IMR-90 (cell line): ENCODE data around the gene PCA3. TPM values are rescaled to one million over a fixed set of nuclear protein-coding genes. Genes with fewer than 3 reads are reported as not detected.

ENCODE experiments used
- ATAC-seq: fragments of 200-7000 bp; cut with Tn5 transposase; 2 replicates; pipeline ENCODE4 v1.9.1; 2020; ENCODE audit warnings: low read depth, mild to moderate bottlenecking, moderate library complexity
- BruUV-seq: library from RNA; stranded (reverse); fragments of 400-500 nt; replicated peaks from 2 replicates; lab custom pipeline; 2021; lab: Mats Ljungman, UMichigan
- CTCF ChIA-PET: fragments of 300-600 bp; formaldehyde crosslinking; extraction: SDS; loops from one replicate; lab custom pipeline; 2021; ENCODE audit warnings: antibody characterized with exemption; lab: Yijun Ruan, JAX
- POLR2A ChIA-PET: fragments of 300-600 bp; sonication (Branson Sonifier 250); formaldehyde crosslinking; loops from one replicate; lab custom pipeline; 2022; ENCODE audit warnings: antibody characterized with exemption; ENCODE audit not compliant: unreplicated experiment; lab: Charles Lee
- DNase-seq: peaks from one replicate; pipeline ENCODE4 v3.0.0; 2013
- H2AFZ ChIP-seq: replicated peaks from 2 replicates; pipeline ENCODE3; 2013; ENCODE audit warnings: low read length, mild to moderate bottlenecking; ENCODE audit not compliant: poor library complexity
- H2AK5ac ChIP-seq: 2 replicates; pipeline ENCODE4 v1.6.1; 2013; ENCODE audit warnings: low read depth, low read length, inconsistent platforms
- H2AK9ac ChIP-seq: replicated peaks from 2 replicates; pipeline ENCODE3; 2013; ENCODE audit warnings: mild to moderate bottlenecking, low read depth, low read length, moderate library complexity; ENCODE audit not compliant: poor library complexity
- H2BK120ac ChIP-seq: 2 replicates; pipeline ENCODE4 v1.6.1; 2013; ENCODE audit warnings: low read depth, low read length, inconsistent platforms
- H2BK15ac ChIP-seq: 3 replicates; pipeline ENCODE4 v1.6.1; 2013; ENCODE audit warnings: low read depth, low read length, inconsistent platforms
- H2BK20ac ChIP-seq: 2 replicates; pipeline ENCODE4 v1.6.1; 2013; ENCODE audit warnings: low read depth, mild to moderate bottlenecking, inconsistent platforms, low read length, moderate library complexity
- H2BK5ac ChIP-seq: 2 replicates; pipeline ENCODE4 v1.6.1; 2013; ENCODE audit warnings: mild to moderate bottlenecking, low read depth, low read length, inconsistent platforms; ENCODE audit not compliant: poor library complexity, severe bottlenecking
- H3K14ac ChIP-seq: replicated peaks from 2 replicates; pipeline ENCODE4 v1.6.1; 2013; ENCODE audit warnings: low read depth, low read length, inconsistent platforms
- H3K18ac ChIP-seq: 2 replicates; pipeline ENCODE4 v1.6.1; 2013; ENCODE audit warnings: low read depth, low read length, control low read depth
- H3K23ac ChIP-seq: 2 replicates; pipeline ENCODE4 v1.6.1; 2013; ENCODE audit warnings: low read depth, low read length, inconsistent platforms
- H3K27ac ChIP-seq: 2 replicates; pipeline ENCODE4 v1.5.1; 2013; ENCODE audit warnings: mild to moderate bottlenecking, control low read depth, low read length; ENCODE audit not compliant: insufficient read depth
- H3K27me3 ChIP-seq: 2 replicates; pipeline ENCODE4 v1.6.1; 2013; ENCODE audit warnings: low read length; ENCODE audit not compliant: control insufficient read depth, insufficient read depth
- H3K36me3 ChIP-seq: 2 replicates; pipeline ENCODE4 v1.6.1; 2013; ENCODE audit warnings: low read length, mixed read lengths; ENCODE audit not compliant: control insufficient read depth, insufficient read depth
- H3K4ac ChIP-seq: 2 replicates; pipeline ENCODE4 v1.6.1; 2013; ENCODE audit warnings: low read depth, low read length, inconsistent platforms
- H3K4me1 ChIP-seq: 2 replicates; pipeline ENCODE4 v1.6.1; 2013; ENCODE audit warnings: low read length, mixed read lengths; ENCODE audit not compliant: control insufficient read depth, insufficient read depth
- H3K4me2 ChIP-seq: 2 replicates; pipeline ENCODE4 v1.6.1; 2013; ENCODE audit warnings: low read depth, mild to moderate bottlenecking, control low read depth, low read length, moderate library complexity
- H3K4me3 ChIP-seq: 2 replicates; pipeline ENCODE4 v1.5.1; 2013; ENCODE audit warnings: low read depth, mild to moderate bottlenecking, control low read depth, low read length, moderate library complexity; ENCODE audit not compliant: insufficient read depth
- H3K56ac ChIP-seq: 2 replicates; pipeline ENCODE4 v1.6.1; 2013; ENCODE audit warnings: low read length, inconsistent platforms; ENCODE audit not compliant: insufficient read depth; ENCODE audit errors: extremely low read depth
- H3K79me1 ChIP-seq, 2 experiments: 2 replicates each; pipeline ENCODE4 v1.6.1; 2013; ENCODE audit warnings: low read length in 2 of 2, inconsistent platforms in 1 of 2, low read depth in 1 of 2
- H3K9ac ChIP-seq: 2 replicates; pipeline ENCODE4 v1.6.1; 2013; ENCODE audit warnings: low read depth, low read length, control low read depth
- H3K9me1 ChIP-seq: 2 replicates; pipeline ENCODE4 v1.6.1; 2013; ENCODE audit warnings: low read length, inconsistent platforms; ENCODE audit not compliant: insufficient read depth
- H3K9me3 ChIP-seq: 2 replicates; pipeline ENCODE4 v1.6.1; 2013; ENCODE audit warnings: low read length; ENCODE audit not compliant: control insufficient read depth, insufficient read depth
- H4K20me1 ChIP-seq: 2 replicates; pipeline ENCODE4 v1.6.1; 2013; ENCODE audit warnings: low read length, inconsistent platforms; ENCODE audit not compliant: insufficient read depth
- H4K5ac ChIP-seq: 2 replicates; pipeline ENCODE4 v1.6.1; 2013; ENCODE audit warnings: mild to moderate bottlenecking, low read depth, low read length, control low read depth
- H4K8ac ChIP-seq, 2 experiments: 2 replicates each; pipeline ENCODE4 v1.6.1; 2013; ENCODE audit warnings: low read depth in 2 of 2, low read length in 2 of 2, control low read depth in 1 of 2, inconsistent platforms in 1 of 2
- H4K91ac ChIP-seq: 2 replicates; pipeline ENCODE4 v1.6.1; 2013; ENCODE audit warnings: low read depth, low read length, inconsistent platforms; ENCODE audit not compliant: insufficient read depth
- CTCF ChIP-seq: conservative IDR thresholded peaks from 2 replicates; pipeline ENCODE4 v1.5.1; 2012; ENCODE audit warnings: mild to moderate bottlenecking, low read depth, low read length, improper control_type of control experiment
- MXI1 ChIP-seq: IDR thresholded peaks from 2 replicates; pipeline ENCODE4 v1.6.1; 2012; ENCODE audit warnings: low read depth, mild to moderate bottlenecking, low read length, moderate library complexity, borderline replicate concordance
- NFE2L2 ChIP-seq: fragments of 150-350 bp; IDR thresholded peaks from 2 replicates; pipeline ENCODE4 v1.6.1; 2016; ENCODE audit warnings: low read depth, mild to moderate bottlenecking, low read length
- POLR2A ChIP-seq: IDR thresholded peaks from 2 replicates; pipeline ENCODE4 v1.6.1; 2012; ENCODE audit warnings: mild to moderate bottlenecking, low read depth, low read length
- RFX5 ChIP-seq: IDR thresholded peaks from 2 replicates; pipeline ENCODE4 v1.8.0; 2012; ENCODE audit warnings: low read depth, mild to moderate bottlenecking, low read length, moderate library complexity
- WGBS, 2 experiments: methylation state at CpG; one replicate each; pipeline versions ENCODE4 v1.1.5 to v1.1.7; 2013; ENCODE audit warnings: missing lambda C conversion rate in 2 of 2; ENCODE audit not compliant: insufficient read length in 1 of 2; ENCODE audit errors: extremely low coverage in 2 of 2; 5-methylcytosine and 5-hydroxymethylcytosine counted together
- dilution Hi-C: fragments of 300-500 bp; cut with HindIII; formaldehyde crosslinking; loops from one replicate; pipeline ENCODE4 v1.14.3; 2018; ENCODE audit warnings: low sequenced_read_pairs; ENCODE audit not compliant: unreplicated experiment
- in situ Hi-C: fragments of 300-500 bp; cut with MboI; formaldehyde crosslinking; loops from 3 replicates; pipeline ENCODE4 v1.14.3; 2019; ENCODE audit warnings: low sequenced_read_pairs, inconsistent platforms, mixed read lengths
- intact Hi-C: fragments of 100-400 bp; cut with micrococcal nuclease; formaldehyde crosslinking; loops from 2 replicates; pipeline ENCODE4 v1.10.0; 2022
- polyA plus RNA-seq, 3 experiments: library from polyadenylated mRNA; depleted of rRNA; stranded (reverse); fragments of >200 nt; gene quantifications; 2 replicates each; pipeline ENCODE4 v1.2.3, GENCODE V29; 2012; ENCODE audit warnings: low replicate concordance in 1 of 3
- total RNA-seq: library from RNA; depleted of rRNA; stranded (reverse); fragments of >200 nt; gene quantifications from 2 replicates; pipeline ENCODE4 v1.2.3, GENCODE V29; 2012
- TF ChIP-seq, protein P1 (sequence below): fragments of 150-350 bp; IDR thresholded peaks from 2 replicates; pipeline ENCODE4 v1.6.1; 2017; ENCODE audit warnings: mild to moderate bottlenecking, antibody characterized with exemption, low read length, low read depth

The PCA3 gene
- total and polyA plus RNA-seq, 2 of the 4 experiments (the other 2 are of a cell fraction), result not detected

DNA sequence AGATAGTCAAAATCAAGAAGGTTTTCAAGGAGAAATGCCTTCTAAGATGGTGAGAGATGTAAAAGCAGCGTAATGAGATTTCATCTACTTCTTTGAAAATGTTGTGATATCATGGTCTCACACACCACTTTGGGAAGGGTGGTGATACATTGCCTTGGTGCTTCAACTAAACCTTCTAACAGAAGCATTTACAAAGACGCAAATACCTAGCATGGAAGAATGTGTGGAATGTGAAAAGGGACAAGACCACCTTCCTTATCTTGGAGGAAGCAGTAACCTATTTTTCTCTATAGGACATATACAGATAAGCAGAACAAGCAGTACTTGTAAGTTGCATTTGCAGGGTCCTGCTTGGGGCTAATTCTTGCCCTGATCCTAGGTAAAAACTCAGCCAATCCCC is 38.8 kb downstream of the PCA3 start:
- H4K20me1 ChIP-seq, result no peaks in the 10 kb centered on the region
- no peak overlapping the region for H3K4me2 ChIP-seq
- no peak overlapping the region for H3K23ac ChIP-seq
- dilution Hi-C loops (loop anchor here (25.0 kb wide), 1 partner anchor 184 kb away; no protein-coding TSS in a partner anchor), intact Hi-C loops (no loop called here), in situ Hi-C loops (loop anchor here (25.0 kb wide), 1 partner anchor 359 kb away; no protein-coding TSS in a partner anchor)
- H4K8ac ChIP-seq, result no peak overlapping the region
- no peaks in the 10 kb centered on the region for H3K4me1 ChIP-seq
- H3K9me1 ChIP-seq, result no peaks in the 10 kb centered on the region
- no peaks in the 10 kb centered on the region for H3K79me1 ChIP-seq
- no peak overlapping the region for H2BK120ac ChIP-seq
- no peak overlapping the region for H3K4me3 ChIP-seq
- H3K27ac ChIP-seq, result no peak overlapping the region
- POLR2A ChIA-PET, result no interaction called here
- DNase-seq, result no peak
- H2BK5ac ChIP-seq, result no peak overlapping the region
- no TSS peak for BruUV-seq
- H2AK5ac ChIP-seq, result no peak overlapping the region
- H2BK20ac ChIP-seq, result no peak overlapping the region
- H3K4ac ChIP-seq, result no peak overlapping the region
- H4K5ac ChIP-seq, result no peak overlapping the region
- H3K14ac ChIP-seq, result no peak overlapping the region
- H3K36me3 ChIP-seq, result no peaks in the 10 kb centered on the region
- WGBS, 2 experiments, result no CpG with 5 or more reads among the region's 2 CpGs
- no peak overlapping the region for H3K56ac ChIP-seq
- H3K18ac ChIP-seq, result no peak overlapping the region
- H3K27me3 ChIP-seq, result peaks cover 7% of the 10 kb centered on the region
- TF ChIP-seq CTCF, result no peak
- TF ChIP-seq RFX5, result no peak
- no peak for TF ChIP-seq MXI1
- TF ChIP-seq NFE2L2, result no peak
- TF ChIP-seq, protein P1, sequence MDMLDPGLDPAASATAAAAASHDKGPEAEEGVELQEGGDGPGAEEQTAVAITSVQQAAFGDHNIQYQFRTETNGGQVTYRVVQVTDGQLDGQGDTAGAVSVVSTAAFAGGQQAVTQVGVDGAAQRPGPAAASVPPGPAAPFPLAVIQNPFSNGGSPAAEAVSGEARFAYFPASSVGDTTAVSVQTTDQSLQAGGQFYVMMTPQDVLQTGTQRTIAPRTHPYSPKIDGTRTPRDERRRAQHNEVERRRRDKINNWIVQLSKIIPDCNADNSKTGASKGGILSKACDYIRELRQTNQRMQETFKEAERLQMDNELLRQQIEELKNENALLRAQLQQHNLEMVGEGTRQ, result no peak
- TF ChIP-seq POLR2A, result no peak
- H2BK15ac ChIP-seq, result no peak overlapping the region
- H2AFZ ChIP-seq, result no peak overlapping the region
- CTCF ChIA-PET, result no interaction called here
- ATAC-seq, result no peak
- no peaks in the 10 kb centered on the region for H3K9me3 ChIP-seq
- no peak overlapping the region for H3K9ac ChIP-seq
- H2AK9ac ChIP-seq, result no peak overlapping the region
- H4K91ac ChIP-seq, result no peak overlapping the region
